22Rv1 (cell line): ENCODE data around the gene TRIM9.
"Not testable (repeated sequence)": the region's sequence is repeated elsewhere in the genome, so short reads cannot be mapped to it uniquely, and the experiment has no call there.

ENCODE experiments used
- H3K27ac ChIP-seq: fragments of 450-650 bp; 2 replicates; pipeline ENCODE4 v1.5.1; 2017
- ZFX ChIP-seq: fragments of 450-650 bp; IDR thresholded peaks from 2 replicates; pipeline ENCODE4 v1.6.1; 2017; ENCODE audit warnings: antibody characterized with exemption, borderline replicate concordance
- TF ChIP-seq, protein P1 (sequence below): fragments of 450-650 bp; IDR thresholded peaks from 2 replicates; pipeline ENCODE4 v1.5.1; 2017; ENCODE audit warnings: mild to moderate bottlenecking

The TRIM9 gene

DNA sequence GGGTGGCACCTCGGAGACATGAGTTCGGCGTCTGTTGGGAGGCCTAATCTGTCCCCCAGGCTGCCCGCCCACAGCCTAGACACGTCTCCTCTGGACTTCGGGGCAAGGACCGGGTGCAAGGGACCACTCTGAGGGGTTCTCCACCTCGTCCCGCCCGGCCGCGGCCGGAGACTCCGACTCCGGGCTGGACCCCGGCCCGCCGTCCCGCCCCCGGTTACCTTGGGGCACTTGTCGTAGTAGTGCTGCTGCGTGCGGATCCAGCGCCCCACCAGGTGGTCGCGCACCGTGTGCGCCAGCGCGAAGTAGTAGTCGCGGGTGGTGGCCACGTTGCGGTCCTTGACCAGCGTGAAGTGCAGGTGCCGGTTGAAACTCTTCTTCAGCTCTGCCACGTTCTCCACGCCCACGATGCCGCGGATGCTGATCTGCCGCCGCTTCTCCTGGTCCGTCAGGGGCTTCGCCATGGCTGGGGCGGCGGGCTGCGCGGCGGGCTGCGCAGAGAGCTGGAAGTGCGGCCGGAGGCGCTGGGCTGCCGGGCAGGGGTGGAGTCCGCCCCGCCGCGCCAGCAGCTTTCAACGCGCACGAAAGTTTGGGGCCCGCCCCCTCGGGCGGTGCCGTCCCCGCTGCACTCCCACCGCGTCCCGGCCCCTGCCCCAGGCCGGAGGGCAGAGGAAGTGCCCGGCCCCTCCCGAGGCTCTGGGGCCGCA, 150.8 kb downstream of the TRIM9 start, which contains the start of gene PYGL:
TSS of gene PYGL (minus strand) at position 541 of the 704 bp plus-strand sequence. CDS start at position 461, 80 bp downstream.
- TF ChIP-seq, protein P1, sequence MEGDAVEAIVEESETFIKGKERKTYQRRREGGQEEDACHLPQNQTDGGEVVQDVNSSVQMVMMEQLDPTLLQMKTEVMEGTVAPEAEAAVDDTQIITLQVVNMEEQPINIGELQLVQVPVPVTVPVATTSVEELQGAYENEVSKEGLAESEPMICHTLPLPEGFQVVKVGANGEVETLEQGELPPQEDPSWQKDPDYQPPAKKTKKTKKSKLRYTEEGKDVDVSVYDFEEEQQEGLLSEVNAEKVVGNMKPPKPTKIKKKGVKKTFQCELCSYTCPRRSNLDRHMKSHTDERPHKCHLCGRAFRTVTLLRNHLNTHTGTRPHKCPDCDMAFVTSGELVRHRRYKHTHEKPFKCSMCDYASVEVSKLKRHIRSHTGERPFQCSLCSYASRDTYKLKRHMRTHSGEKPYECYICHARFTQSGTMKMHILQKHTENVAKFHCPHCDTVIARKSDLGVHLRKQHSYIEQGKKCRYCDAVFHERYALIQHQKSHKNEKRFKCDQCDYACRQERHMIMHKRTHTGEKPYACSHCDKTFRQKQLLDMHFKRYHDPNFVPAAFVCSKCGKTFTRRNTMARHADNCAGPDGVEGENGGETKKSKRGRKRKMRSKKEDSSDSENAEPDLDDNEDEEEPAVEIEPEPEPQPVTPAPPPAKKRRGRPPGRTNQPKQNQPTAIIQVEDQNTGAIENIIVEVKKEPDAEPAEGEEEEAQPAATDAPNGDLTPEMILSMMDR: no peak
- no peak for TF ChIP-seq ZFX
- H3K27ac ChIP-seq: peak within 1 kb of the TSS; percentile 70

DNA sequence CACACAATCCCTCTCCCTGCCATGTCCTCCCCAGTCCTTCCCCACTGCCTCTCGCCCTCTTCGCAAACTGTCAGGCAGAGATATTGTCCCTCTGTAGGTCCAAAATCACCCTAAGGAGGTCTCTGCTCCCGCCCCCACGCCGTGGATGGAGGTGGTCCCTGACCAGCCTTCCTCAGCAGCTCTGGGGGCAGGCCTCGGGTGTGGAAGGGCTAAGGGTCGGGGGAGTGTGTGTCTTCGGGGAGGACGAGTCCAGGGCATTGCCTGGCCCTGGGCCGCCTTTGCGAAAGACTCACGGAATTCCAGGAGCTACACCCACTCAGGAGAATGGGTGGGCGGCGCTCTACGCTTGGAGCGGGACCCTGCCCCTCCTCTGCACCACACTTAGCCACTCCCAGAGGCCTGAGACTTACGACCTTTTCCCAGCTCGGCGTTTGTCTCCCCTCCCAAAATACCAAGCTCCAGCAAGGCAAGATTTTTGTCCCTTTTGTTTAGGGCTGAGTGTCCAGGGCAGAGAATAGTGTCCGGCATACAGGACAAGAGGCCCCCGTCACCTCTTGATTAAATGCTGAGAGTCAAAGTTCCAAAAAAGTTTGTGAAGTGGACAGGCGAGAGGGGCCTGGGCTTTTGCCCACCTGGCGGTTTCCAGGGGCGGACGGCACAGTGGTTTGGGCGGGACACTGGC, 151.5 kb downstream of the TRIM9 start:
- H3K27ac ChIP-seq: no peak overlapping the region
- TF ChIP-seq, protein P1: no peak
- TF ChIP-seq ZFX: no peak

DNA sequence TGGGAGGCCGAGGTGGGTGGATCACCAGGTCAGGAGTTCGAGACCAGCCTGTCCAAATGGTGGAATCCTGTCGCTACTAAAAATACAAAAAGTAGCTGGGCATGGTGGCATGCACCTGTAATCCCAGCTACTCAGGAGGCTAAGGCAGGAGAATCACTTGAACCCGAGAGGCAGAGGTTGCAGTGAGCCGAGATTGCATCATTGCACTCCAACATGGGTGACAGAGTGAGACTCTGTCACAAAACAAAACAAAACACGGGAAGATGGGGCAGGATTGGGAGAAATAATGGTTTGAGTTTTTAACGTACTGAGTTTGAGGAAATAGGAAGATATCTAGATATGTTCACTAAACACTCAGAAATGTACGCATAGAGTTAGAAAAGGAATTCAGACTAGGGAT, 153.3 kb downstream of the TRIM9 start:
- not testable (repeated sequence) for H3K27ac ChIP-seq

DNA sequence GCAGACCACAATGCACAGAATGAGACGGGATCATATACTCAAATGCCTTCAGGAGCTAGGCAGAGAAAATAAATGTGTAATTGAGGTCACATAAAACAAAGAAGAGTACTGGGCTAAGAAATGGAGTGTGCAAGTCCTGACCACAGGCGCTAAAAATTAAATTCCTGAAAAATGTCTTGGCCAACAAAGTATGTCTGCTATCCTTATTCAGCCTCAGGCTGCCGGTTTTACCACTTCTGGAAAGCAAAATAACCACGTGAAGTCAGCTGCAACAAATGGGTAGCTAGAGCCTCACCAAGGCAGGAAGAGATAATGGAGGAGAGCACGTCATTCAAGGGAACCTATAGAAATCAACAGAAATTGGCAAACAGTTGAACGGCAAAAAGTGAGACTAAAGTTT, 153.8 kb downstream of the TRIM9 start:
- no peak for TF ChIP-seq ZFX
- TF ChIP-seq, protein P1: no peak
- H3K27ac ChIP-seq: 0 out of 2 replicates have a peak overlapping the region, but pooled peaks have one; percentile 54

DNA sequence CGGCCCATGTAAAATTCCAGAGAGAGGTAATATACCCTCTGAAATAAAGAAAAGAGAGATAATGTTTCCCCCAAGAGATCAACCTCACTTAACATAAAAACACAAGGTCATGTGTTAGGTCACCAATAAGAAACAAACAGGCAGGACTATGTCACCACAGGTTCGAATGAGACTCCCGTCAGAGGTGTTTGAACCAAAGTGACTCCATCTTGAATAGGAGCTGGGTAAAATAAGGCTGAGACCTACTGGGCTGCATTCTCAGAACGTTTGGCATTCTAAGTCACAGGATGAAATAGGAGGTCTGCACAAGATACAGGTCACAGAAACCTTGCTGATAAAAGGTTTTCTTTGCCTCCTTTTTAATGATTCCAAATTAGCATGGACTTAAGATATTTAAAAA, 157.1 kb downstream of the TRIM9 start:
- TF ChIP-seq, protein P1: no peak
- no peak for TF ChIP-seq ZFX
- H3K27ac ChIP-seq: no peak overlapping the region

DNA sequence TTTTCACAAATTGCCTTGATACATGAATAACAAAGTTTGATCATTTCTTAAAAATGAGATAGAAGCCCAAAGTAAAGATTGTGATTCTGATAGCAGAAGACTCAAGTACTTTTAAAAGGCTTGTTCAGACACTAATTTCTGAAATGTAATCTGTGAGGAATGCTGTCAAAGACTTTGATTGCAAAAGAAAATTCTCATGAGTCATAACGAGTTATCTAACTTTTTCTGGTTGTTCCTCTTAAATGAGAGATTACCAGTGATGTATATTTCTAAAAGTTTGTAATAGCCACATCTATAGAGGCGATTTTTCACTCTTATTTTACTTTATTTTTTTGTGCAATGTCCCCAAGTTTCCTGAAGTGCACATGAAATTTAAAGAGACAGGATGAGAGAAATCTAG, 157.6 kb downstream of the TRIM9 start:
- H3K27ac ChIP-seq: no peak overlapping the region
- TF ChIP-seq, protein P1: no peak
- TF ChIP-seq ZFX: no peak

DNA sequence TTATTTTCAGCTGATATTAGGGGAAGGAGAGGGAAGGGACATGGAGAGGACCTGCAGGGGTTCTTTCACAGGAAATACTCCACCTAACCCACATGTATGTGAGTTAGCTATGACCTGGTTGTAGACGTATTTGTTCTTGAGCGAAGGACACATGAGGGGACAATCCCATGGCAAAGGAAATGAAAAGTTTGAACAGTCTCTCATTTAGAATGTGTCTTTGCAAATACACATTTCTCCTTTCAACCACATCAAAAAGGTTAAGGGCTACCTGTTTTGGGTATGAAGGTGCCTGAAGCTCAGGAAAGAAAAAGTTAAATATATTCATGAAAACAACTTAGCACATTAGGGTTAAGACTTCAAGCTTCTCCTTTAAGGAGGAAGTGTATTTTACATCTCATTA, 158.0 kb downstream of the TRIM9 start:
- no peak overlapping the region for H3K27ac ChIP-seq
- TF ChIP-seq ZFX: no peak
- TF ChIP-seq, protein P1: no peak

DNA sequence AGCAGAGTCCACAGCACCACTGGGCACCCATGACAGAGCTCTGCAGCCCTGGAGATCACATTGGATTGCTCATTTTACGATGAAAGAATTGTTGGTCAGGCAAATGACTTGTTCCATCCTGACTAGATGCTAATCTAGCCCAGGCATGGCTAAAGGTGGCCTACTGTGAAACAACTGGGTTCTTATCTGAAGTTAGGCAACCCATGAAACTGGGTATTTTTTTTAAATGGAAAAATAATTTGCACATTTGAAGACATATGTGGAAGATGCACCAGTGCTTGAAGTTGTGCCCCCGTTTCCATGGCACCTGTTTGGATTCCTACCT, 158.9 kb downstream of the TRIM9 start:
- H3K27ac ChIP-seq: no peak overlapping the region
- TF ChIP-seq ZFX: no peak
- TF ChIP-seq, protein P1: no peak
